UCSD-AML1 (cell line): ENCODE results near the gene SULT6B1.
"Not testable (repeated sequence)": the region's sequence is repeated elsewhere in the genome, so short reads cannot be mapped to it uniquely, and the experiment has no call there.

ENCODE experiments used
- DNase-seq: peaks from one replicate; lab custom pipeline; 2025; ENCODE audit not compliant: unreplicated experiment; lab: John Stamatoyannopoulos, UW

SULT6B1 gene, protein sequence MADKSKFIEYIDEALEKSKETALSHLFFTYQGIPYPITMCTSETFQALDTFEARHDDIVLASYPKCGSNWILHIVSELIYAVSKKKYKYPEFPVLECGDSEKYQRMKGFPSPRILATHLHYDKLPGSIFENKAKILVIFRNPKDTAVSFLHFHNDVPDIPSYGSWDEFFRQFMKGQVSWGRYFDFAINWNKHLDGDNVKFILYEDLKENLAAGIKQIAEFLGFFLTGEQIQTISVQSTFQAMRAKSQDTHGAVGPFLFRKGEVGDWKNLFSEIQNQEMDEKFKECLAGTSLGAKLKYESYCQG

DNA sequence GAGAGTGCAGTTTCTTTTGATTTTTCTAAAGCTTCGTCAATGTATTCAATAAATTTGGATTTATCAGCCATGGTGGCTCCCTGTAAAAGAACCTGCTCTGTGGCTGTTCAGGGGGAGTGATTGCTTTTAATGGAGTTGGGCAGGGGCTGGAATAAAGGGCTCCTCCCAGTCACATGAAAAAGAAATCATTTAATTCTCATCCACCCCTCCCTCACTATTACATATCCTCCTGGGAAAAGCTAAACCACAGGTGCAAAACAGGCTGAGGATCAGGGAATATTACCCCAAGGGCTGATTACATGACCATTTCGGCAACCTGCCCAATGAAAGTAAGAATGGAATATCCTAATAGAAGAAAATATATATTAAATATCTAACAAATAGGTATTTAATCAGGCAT lies at the start of gene SULT6B1:
Gene SULT6B1, minus strand, starts transcription at position 101 of the 400 bp plus-strand sequence. Its CDS starts 30 bp downstream, at position 71.
- DNase-seq = no peak

GRCh38 chr2:37232131-37232933 lies 43.9 kb upstream of the SULT6B1 start:
- peak; percentile 40 for DNase-seq

DNA sequence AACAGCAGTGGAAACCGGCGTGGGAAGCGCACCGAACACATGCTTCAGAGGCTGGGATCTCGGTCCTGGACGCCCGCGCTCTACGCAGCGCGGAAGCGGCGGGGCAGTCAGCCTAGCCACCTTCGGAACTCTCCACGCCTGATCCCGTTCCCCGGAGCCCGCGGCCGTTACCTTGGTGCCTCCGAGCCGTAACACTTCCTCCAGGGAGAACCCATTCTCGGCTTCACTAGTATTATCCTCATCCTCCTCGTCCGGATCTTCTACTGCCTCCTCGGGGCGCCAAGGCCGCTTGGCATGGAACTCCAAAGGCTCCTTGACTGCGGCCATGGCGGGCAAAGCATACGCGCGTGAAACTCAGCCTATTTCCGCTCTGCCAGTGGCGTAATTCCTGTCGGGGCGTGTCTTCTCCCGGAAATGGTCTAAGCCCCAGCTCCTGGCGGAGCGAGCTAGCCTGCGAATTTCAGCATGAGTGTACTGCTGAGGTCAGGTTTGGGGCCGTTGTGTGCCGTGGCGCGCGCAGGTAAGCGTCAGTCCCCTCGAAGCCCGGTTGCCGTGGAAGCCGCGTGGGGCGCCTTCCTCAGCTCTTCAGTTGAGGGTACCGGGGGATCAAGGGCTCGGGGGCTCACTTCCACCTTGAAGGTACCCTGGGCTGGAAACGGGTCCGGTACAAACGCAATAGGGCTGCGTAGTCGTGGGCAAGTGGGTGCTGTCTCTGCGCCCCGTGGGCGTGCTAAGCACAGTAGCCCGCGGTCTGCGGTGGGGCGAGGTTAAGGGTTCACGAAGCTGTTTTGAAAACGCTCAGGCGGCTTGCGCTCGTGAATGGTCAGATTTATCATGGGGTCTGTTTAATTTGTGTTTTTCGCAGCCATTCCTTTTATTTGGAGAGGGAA lies 43.0 kb upstream of the SULT6B1 start, which contains the start of the genes CEBPZ and NDUFAF7:
Gene CEBPZ, minus strand, starts transcription at position 356 of the 890 bp plus-strand sequence. Its CDS starts 29 bp downstream, at position 327.
Gene NDUFAF7, plus strand, starts transcription at position 418 of the 890 bp plus-strand sequence. Its CDS starts 48 bp downstream, at position 466.
- DNase-seq = peak; percentile 88

GRCh38 chr2:37230581-37230980 lies 42.1 kb upstream of the SULT6B1 start:
- DNase-seq = no peak

DNA sequence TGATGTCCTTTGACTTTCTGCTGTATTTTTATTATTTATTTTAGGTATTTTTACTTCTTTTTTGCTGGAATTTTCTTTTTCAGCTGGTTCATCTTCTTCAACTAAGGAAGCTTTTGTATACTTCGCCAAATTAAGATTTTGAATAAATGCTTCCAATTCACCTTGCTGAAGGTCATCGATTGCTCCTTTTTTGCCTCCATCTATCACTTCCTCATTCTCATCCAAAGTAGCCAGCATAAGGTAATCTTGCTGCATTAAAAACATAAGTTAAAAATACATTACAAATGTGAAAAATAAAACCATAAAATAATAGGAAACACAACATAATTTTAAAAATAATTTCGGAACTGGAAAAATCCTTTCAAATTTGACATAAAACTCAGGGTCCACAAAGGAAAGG lies 40.3 kb upstream of the SULT6B1 start:
- no peak for DNase-seq

DNA sequence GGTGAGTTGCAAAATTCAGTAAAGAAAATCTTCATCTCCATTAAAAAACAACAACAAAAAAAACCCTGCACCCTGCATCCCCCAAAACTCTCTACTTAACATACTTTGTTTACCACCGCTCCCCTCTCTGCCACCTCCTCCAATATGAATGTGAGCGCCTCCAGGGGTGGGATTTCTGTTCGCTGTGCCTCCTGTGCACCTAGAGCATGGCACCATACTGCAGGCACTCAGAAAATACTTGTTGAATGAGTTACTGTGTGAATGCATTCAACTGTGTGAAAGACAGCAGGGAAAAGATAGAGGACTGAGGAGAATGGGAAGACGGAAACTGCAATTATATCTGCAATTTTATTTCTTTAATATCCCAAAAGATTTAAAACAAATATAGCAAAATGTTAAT lies 38.4 kb upstream of the SULT6B1 start:
- DNase-seq = no peak

GRCh38 chr2:37225129-37225528 lies 36.7 kb upstream of the SULT6B1 start:
- not testable (repeated sequence) for DNase-seq

- no peak for DNase-seq
Measured at GRCh38 chr2:37224063-37224462, 35.6 kb upstream of the SULT6B1 start.

DNA sequence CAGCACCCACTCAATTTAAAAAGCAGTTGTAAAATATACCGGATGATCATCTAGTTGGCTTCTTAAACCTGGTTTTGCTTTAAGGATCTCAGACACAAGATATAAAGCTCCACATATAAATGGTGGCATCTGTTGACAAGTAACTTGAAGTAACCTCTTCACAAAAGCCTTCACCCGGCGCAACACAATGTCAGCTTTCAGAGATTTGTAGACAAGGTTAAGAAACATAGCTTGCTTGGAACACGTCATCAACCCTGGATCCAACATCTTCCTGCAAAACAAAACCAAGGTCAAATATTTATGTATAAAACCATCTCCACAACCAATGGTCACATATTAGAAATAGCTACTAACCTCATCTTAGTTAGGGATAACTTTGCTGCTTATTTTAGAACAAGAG lies 34.7 kb upstream of the SULT6B1 start:
- no peak for DNase-seq

DNA sequence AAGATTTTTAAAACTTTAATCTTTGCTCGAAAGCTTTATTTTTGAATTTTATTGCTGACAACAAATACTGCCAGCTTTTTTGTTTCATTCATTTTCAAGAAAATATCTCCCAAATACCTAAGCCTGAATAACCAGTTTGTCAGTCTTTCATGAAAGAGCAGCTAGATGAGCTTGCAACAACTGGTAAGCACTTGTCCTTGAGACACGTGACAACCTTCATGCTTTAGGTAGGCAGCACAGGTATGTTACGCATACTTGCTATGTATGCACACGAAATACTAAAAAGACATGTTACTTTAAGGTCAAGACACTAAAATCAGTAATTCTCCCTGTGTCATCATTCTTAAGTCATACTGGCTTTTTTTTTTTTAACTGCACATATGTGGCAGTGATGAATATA lies 30.6 kb upstream of the SULT6B1 start:
- DNase-seq = no peak

GRCh38 chr2:37215250-37215649 lies 26.8 kb upstream of the SULT6B1 start:
- DNase-seq = no peak

- no peak for DNase-seq
Measured at GRCh38 chr2:37211939-37212338, 23.5 kb upstream of the SULT6B1 start.

DNA sequence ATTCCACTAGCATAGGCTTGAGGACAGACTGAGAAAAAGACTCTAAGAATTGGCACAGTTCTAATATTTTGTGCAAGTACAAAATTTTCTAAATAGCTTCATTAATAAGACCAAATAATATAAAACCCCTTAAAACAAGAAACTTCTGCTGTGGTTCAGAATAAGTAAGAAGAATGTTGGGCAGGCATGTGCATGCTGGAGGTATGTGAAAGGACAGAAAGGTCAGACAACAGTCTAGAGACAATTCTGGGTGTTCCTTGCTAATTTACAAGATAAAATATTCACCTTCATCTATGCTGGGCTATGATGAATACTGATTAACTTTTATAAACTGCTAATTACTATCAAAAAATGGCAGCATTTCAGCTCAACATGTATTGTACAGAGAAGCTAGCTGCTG lies 22.7 kb upstream of the SULT6B1 start:
- no peak for DNase-seq

DNA sequence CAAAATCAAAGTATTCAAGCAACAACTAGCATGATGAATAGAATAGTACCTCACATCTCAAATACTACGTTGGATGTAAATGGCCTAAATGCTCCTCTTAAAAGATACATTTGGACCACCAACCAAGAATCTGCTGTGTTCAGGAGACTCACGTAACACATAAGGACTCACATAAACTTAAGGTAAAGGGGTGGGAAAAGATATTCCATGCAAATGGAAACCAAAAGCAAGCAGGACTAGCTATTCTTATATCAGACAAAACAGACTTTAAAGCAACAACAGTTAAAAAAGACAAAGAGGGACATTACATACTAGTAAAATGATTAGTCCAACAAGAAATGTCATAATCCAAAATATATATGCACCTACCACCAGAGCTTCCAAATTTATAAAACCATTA lies 18.3 kb upstream of the SULT6B1 start:
- not testable (repeated sequence) for DNase-seq

DNA sequence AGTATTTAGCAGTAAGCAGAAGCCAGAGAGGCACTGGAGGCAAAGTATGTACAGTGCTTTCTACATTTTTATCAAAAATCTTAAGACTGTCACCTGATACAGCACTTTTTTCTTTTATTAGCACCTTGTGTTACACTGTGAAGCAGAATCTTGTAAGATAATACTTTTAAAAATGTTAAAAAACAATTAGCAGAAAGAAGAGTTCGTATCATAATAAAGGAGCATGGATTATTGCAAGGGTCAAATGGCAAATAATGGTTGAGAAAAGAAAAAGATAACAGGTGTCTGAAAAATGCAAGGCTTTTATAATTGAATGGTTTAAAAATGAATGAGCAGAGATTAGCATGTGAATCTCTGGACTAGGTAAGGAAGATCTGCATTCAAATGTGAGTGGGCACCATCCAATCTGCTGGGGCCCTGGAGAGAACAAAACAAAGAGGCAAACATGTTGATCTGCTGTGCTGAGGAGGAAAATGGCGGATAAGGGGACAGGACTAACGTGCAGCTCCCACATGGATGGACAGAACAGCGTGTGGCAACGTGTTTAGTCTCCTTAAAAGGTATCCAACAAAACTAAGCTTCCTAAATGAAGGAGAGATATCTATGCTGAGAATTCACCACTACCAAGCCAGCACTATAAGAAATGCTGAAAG lies 17.3 kb upstream of the SULT6B1 start:
- DNase-seq = no peak

DNA sequence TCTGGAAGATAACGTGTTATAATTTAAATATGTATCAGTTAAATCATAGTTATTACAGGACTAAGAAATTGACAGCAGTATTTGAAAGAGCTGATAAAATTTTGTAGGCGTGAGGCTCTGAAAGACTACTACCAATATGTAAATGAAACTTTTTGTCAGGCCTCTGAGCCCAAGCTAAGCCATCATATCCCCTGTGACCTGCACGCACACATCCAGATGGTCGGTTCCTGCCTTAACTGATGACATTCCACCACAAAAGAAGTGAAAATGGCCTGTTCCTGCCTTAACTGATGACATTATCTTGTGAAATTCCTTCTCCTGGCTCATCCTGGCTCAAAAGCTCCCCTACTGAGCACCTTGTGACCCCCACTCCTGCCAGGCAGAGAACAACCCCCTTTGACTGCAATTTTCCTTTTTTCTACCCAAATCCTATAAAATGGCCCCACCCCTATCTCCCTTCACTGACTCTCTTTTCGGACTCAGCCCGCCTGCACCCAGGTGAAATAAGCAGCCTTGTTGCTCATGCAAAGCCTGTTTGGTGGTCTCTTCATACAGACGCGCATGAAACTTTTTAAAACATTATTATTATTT lies 16.7 kb upstream of the SULT6B1 start:
- DNase-seq = not testable (repeated sequence)

- DNase-seq = no peak
Measured at GRCh38 chr2:37203708-37204107, 15.2 kb upstream of the SULT6B1 start.

- no peak for DNase-seq
Measured at GRCh38 chr2:37201766-37202165, 13.3 kb upstream of the SULT6B1 start.

- DNase-seq = no peak
Measured at GRCh38 chr2:37201208-37201607, 12.7 kb upstream of the SULT6B1 start.

DNA sequence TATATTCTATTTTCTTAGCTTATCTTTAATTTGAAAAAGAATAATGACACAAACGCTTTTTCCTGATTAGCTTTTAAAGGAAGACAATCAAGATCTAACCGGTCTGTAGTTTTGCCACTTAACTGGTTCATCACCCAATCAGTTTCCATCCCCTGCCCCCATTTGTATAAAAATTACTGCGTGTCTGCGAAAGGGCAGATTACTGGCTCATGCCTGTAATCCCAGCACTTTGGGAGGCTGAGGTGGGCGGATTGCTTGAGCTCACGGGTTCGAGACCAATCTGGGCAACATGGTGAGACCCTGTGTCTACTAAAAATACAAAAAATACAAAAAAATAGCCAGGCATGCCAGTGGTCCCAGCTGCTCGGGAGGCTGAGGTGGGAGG lies 10.2 kb upstream of the SULT6B1 start:
- DNase-seq = no peak
